ENCODE data around the gene LTBP3.
A peak's percentile ranks its signal among the peaks of the same experiment; 100 is the strongest.

Gene LTBP3

DNA sequence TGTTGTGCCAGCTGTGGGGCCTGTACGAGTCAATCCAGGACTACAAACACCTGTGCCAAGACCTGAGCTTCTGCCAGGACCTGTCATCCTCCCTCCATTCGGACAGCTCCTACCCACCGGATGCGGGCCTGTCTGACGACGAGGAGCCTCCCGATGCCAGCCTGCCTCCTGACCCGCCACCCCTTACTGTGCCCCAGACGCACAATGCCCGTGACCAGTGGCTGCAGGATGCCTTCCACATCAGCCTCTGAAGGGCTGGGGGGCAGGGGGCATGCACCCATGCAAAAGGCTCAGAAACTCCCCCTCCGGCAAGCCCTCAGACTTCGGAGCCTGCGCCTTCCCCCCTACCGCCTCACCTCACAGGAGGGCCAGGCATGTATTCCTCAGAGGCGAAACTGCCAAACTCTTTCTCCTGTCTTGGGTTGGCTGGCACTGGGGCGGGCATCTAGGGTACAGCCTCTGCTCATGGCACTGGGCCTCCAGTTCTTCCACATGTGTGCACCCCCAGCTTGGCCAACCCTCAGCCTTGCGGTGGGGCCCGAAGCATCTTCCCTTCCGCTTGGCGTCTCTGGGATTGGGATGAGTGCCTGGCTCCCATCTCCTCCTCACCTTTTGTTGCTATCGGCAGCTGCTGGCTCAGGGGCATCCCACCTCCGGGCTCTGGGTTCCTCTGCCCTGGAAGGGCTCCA is 15.4 kb upstream of the LTBP3 start:
- DNase-seq (ENCODE audit: extremely low spot score): no peak
- no peak for TF ChIP-seq FOXK2 (IDR thresholded peaks at IDR 0.05)
- no peak for TF ChIP-seq TARDBP (IDR thresholded peaks at IDR 0.05)
- no peak for TF ChIP-seq LEF1 (IDR thresholded peaks at IDR 0.05; ENCODE audit: borderline replicate concordance)
- TF ChIP-seq ELF4 (IDR thresholded peaks at IDR 0.05): no peak
- no peak for TF ChIP-seq HDGF (IDR thresholded peaks at IDR 0.05; ENCODE audit: borderline replicate concordance)
- TF ChIP-seq SP1 (IDR thresholded peaks at IDR 0.05): no peak
- TF ChIP-seq SUZ12 (IDR thresholded peaks at IDR 0.05): no peak
- no peak for TF ChIP-seq FOXM1 (IDR thresholded peaks at IDR 0.05; ENCODE audit: borderline replicate concordance)
- TF ChIP-seq L3MBTL2 (conservative IDR thresholded peaks at IDR 0.05): no peak
- TF ChIP-seq ZNF384 (IDR thresholded peaks at IDR 0.05): no peak
- POLR2A ChIA-PET: interaction anchor here (0.7 to 2.0 kb wide), 7 partner anchors 14 to 74 kb away, joined by 3 to 9 read pairs (median 5); partner anchors contain the start of genes LTBP3, MALAT1, PCNX3 and SCYL1
- CTCF ChIA-PET: interaction anchor here (0.6 to 4.4 kb wide), 6 partner anchors 13 to 119 kb away, joined by 3 to 50 read pairs (median 6); no protein-coding TSS in a partner anchor

DNA sequence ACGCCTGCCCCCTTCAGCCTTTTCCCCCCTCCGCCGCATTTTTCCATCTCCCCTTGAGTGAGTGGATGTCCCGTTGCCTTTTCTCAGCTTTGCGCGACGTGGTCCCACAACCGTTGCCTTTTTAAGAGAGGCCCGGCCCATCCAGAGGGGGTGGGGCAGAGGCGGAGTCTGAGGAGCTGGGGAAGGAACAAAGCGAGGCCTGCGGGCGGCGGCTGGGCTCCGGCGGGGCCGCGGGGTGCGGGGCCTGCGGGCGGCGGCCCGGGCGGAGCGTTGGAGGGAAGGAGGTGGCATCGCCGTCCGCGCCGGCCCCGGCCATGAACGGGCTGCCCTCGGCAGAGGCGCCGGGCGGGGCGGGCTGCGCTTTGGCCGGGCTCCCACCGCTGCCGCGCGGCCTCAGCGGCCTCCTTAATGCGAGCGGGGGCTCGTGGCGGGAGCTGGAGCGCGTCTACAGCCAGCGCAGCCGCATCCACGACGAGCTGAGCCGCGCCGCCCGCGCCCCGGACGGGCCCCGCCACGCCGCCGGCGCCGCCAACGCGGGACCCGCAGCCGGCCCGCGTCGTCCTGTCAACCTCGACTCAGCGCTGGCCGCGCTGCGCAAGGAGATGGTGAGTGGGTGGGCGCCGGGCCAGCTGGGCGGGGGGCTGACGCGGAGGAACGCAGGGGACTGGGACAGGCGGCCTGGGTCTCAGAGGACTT is 14.3 kb upstream of the LTBP3 start, which contains the start of gene FAM89B:
Gene FAM89B, plus strand, starts transcription at position 183 of the 696 bp plus-strand sequence. Its CDS starts 132 bp downstream, at position 315.
- POLR2A ChIA-PET: interaction anchor here (0.7 to 2.0 kb wide), 12 partner anchors 12 to 286 kb away, joined by 3 to 9 read pairs (median 4); partner anchors contain the start of genes CFL1, LTBP3, MALAT1 and PCNX3
- peak; percentile 70 for DNase-seq (ENCODE audit: extremely low spot score)
- 0 out of 2 replicates have a peak, but pooled peaks have one; percentile 33 for TF ChIP-seq FOXM1 (IDR thresholded peaks at IDR 0.05; ENCODE audit: borderline replicate concordance)
- peak; percentile 30; the same call in 1 of the 2 replicates for TF ChIP-seq LEF1 (IDR thresholded peaks at IDR 0.05; ENCODE audit: borderline replicate concordance)
- TF ChIP-seq HDGF (IDR thresholded peaks at IDR 0.05; ENCODE audit: borderline replicate concordance): no peak
- CTCF ChIA-PET: interaction anchor here (0.5 to 4.4 kb wide), 8 partner anchors 13 to 120 kb away, joined by 3 to 50 read pairs (median 5); no protein-coding TSS in a partner anchor

DNA sequence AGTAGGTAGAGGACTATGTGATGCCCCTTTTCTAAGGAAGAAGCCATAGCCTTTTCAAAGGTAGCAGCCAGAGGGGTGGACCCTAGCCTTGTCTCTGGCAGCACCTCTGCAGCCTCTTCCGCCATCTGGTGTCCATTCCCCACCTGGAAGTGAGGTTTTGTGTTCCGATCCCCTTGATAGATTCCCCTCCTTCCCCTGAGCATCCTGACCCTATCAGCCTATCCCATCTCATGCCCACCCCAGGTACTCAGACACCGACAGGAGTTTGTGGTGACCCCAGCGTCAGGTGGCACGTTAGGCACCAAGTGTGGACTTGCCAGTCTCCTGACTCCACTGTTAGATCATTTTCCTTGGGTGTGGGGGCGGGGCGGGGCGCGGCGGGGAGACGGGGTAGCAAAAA is 13.8 kb upstream of the LTBP3 start:
- no peak for TF ChIP-seq TARDBP (IDR thresholded peaks at IDR 0.05)
- TF ChIP-seq FOXK2 (IDR thresholded peaks at IDR 0.05): no peak
- TF ChIP-seq NFRKB (IDR thresholded peaks at IDR 0.05): no peak
- TF ChIP-seq FOXA1 (IDR thresholded peaks at IDR 0.05): no peak
- no peak for TF ChIP-seq L3MBTL2 (conservative IDR thresholded peaks at IDR 0.05)
- no peak for TF ChIP-seq ARNT (IDR thresholded peaks at IDR 0.05)
- POLR2A ChIA-PET: interaction anchor here (0.8 to 3.3 kb wide), 12 partner anchors 11 to 286 kb away, joined by 3 to 47 read pairs (median 4); partner anchors contain the start of genes CFL1 and SCYL1
- DNase-seq (ENCODE audit: extremely low spot score): no peak
- CTCF ChIA-PET: interaction anchor here (0.6 to 4.4 kb wide), 4 partner anchors 11 to 31 kb away, joined by 3 to 50 read pairs (median 10); no protein-coding TSS in a partner anchor

DNA sequence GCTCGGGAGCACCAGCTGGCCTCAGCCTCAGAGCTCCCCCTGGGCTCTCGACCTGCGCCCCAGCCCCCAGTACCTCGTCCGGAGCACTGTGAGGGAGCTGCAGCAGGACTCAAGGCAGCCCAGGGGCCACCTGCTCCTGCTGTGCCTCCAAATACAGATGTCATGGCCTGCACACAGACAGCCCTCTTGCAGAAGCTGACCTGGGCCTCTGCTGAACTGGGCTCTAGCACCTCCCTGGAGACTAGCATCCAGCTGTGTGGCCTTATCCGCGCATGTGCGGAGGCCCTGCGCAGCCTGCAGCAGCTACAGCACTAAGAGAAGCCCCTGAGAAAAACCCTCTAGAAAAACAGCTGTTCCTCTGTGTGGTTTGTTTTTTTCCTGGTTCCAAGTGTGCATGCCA is 13.3 kb upstream of the LTBP3 start:
- TF ChIP-seq FOXA1 (IDR thresholded peaks at IDR 0.05): no peak
- DNase-seq (ENCODE audit: extremely low spot score): no peak
- ChIA-PET POLR2A (interaction anchor here (0.8 to 3.3 kb wide), 9 partner anchors 11 to 147 kb away, joined by 3 to 47 read pairs (median 4); partner anchors contain the start of genes MAP3K11 and PCNX3), CTCF (interaction anchor here (0.6 to 4.4 kb wide), 5 partner anchors 11 to 397 kb away, joined by 3 to 50 read pairs (median 8); no protein-coding TSS in a partner anchor)

DNA sequence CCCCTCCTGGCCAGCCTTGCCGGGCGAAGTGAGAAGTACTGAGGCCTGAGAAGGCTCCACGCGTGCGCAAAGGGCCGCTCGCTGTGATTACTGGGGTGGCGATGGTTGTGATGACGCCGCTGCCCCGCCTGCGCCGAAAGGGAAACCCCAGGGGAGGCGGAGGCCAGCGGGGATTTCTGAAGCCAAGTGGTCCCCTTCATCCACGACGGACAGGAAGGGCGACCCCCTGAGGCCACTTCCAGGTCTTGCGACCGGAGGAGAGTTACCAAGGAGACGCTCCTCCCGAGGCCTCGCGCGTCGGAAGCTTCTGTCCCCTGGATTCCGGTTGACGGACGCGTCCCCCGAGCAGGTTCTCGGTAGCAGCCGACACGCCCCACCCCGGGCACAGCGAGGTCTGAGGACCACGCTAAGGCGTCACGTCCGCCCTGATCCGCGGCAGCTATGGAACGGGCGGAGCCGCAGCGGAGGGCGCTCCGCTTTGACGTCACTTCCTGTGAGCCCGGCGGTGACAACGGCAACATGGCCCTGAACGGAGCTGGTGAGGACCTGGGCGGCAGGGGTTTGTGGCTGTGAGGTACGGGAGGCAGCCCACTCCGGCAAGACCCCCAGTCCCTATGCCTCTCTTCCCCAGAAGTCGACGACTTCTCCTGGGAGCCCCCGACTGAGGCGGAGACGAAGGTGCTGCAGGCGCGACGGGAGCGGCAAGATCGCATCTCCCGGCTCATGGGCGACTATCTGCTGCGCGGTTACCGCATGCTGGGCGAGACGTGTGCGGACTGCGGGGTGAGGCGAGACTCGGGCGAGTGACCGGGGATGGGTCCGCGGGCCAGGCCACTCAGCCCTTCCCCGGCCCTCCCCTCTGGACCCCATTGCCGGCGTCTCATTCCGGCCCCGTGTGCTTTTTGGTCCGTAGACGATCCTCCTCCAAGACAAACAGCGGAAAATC is 12.1 kb upstream of the LTBP3 start, which contains the start of gene ZNRD2:
Gene ZNRD2, plus strand, starts transcription at position 505 of the 946 bp plus-strand sequence. Its CDS starts 15 bp downstream, at position 520.
- ChIA-PET CTCF (interaction anchor here (0.8 to 4.4 kb wide), 6 partner anchors 9 to 34 kb away, joined by 3 to 50 read pairs (median 7); no protein-coding TSS in a partner anchor), POLR2A (interaction anchor here (0.6 to 3.3 kb wide), 16 partner anchors 10 to 483 kb away, joined by 3 to 47 read pairs (median 4); partner anchors contain the start of genes MAP3K11, PCNX3 and SCYL1)
- peak; percentile 96 for DNase-seq (ENCODE audit: extremely low spot score)
- TF ChIP-seq, protein P1, sequence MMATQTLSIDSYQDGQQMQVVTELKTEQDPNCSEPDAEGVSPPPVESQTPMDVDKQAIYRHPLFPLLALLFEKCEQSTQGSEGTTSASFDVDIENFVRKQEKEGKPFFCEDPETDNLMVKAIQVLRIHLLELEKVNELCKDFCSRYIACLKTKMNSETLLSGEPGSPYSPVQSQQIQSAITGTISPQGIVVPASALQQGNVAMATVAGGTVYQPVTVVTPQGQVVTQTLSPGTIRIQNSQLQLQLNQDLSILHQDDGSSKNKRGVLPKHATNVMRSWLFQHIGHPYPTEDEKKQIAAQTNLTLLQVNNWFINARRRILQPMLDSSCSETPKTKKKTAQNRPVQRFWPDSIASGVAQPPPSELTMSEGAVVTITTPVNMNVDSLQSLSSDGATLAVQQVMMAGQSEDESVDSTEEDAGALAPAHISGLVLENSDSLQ (IDR thresholded peaks at IDR 0.05): peak; percentile 94
- TF ChIP-seq HDGF (IDR thresholded peaks at IDR 0.05; ENCODE audit: borderline replicate concordance): no peak

DNA sequence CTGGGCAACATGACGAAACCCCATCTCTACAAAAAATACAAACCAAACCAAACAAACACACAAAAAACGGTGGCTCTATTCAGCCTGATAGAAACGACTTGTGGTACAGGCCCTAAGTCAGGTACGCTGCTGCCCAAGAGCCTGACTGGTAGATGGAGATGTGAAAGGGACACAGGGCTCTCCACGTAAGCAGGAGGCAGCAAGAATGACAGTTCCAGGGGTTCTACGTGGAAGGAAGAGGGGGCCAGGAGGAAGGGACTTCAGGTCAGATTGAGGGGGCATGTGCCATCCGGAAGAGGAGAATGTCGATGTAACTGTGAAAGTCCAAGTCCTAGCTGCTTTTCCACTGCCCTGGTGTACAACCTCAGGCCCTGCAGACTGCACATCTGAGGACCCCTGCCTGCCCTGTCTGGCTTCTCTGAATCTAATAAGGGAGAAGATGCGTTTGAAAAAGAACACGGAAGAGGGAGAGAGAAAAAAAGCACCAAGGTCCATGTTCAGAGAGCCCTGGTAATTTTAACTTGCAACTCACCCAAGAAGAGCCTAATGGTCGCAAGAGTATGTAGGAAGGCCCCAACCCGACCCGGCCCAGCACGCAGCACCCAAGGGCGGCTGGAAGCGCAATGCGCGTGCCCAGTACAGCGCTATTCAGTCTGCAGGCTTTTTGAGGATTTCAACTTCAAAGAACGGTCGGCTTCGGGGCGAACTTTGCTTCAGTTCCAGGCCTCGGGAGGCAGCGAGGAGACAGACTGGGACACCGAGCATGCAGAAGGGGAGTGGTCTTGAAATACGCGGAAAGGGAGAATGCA is 11.2 kb upstream of the LTBP3 start:
- TF ChIP-seq L3MBTL2 (conservative IDR thresholded peaks at IDR 0.05) (peak; percentile 78), LEF1 (IDR thresholded peaks at IDR 0.05; ENCODE audit: borderline replicate concordance) (no peak)
- DNase-seq (ENCODE audit: extremely low spot score): no peak
- POLR2A ChIA-PET: interaction anchor here (0.9 to 3.3 kb wide), 13 partner anchors 9 to 72 kb away, joined by 3 to 47 read pairs (median 4); partner anchors contain the start of genes MAP3K11, PCNX3 and SCYL1
- CTCF ChIA-PET: interaction anchor here (0.9 to 4.4 kb wide), 5 partner anchors 9 to 33 kb away, joined by 3 to 50 read pairs (median 7); no protein-coding TSS in a partner anchor

Data from HEK293T (cell line).